ENCODE data around the gene OR10H3.

GRCh38 chr19:15714638-15715037 lies 23.1 kb upstream of the OR10H3 start:
- TF ChIP-seq CTCF (IDR thresholded peaks at IDR 0.05; ENCODE audit: low read depth, low read length): no peak
- no peak for TF ChIP-seq EZH2phosphoT487 (IDR thresholded peaks at IDR 0.05; ENCODE audit: low read depth)
